PC-3 (cell line): ENCODE measurements around the gene KIRREL1.

Experiments used
- CTCF ChIP-seq: fragments of 300-600 bp; sonication (generic); conservative IDR thresholded peaks from 2 replicates; pipeline ENCODE4 v1.5.1; 2017; ENCODE audit warnings: antibody characterized with exemption, low read depth, mild to moderate bottlenecking, low read length
- EZH2 ChIP-seq: fragments of 300-600 bp; sonication (generic); IDR thresholded peaks from one replicate; pipeline ENCODE4 v1.6.1; 2017; ENCODE audit warnings: antibody characterized with exemption, mild to moderate bottlenecking, low read length; ENCODE audit not compliant: unreplicated experiment
- EZH2phosphoT487 ChIP-seq: fragments of 300-600 bp; sonication (generic); IDR thresholded peaks from 2 replicates; pipeline ENCODE4 v1.6.1; 2018; ENCODE audit warnings: mild to moderate bottlenecking, antibody characterized with exemption, low read length, borderline replicate concordance

GRCh38 chr1:158107916-158108315, 114.5 kb downstream of the KIRREL1 start:
- TF ChIP-seq CTCF (no peak), EZH2 (no peak), EZH2phosphoT487 (no peak)
